ENCODE data around the gene PDE1C.

PDE1C gene

GRCh38 chr7:31938650-31939049, 131.6 kb downstream of the PDE1C start:
- DNase-seq (ENCODE audit: low spot score), result no peak

DNA sequence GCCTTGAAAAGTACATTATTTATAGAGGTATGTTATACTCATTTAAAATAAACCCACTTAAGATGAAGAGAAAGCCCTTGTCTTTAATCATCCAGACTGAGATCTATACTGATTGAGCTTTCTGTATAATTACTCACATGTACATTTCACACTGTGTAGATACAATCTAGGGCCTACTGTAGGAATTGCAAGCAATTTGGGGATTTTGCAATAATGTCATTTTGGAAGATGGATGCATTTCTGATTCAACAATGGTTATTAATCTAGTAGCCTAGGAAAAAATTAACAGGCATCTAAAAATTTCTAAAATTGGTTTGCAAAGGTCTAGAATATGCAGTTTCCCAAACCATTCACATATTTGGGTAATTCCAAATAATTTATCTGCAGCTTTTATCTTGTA, 132.2 kb downstream of the PDE1C start:
- no peak for DNase-seq (ENCODE audit: low spot score)

DNA sequence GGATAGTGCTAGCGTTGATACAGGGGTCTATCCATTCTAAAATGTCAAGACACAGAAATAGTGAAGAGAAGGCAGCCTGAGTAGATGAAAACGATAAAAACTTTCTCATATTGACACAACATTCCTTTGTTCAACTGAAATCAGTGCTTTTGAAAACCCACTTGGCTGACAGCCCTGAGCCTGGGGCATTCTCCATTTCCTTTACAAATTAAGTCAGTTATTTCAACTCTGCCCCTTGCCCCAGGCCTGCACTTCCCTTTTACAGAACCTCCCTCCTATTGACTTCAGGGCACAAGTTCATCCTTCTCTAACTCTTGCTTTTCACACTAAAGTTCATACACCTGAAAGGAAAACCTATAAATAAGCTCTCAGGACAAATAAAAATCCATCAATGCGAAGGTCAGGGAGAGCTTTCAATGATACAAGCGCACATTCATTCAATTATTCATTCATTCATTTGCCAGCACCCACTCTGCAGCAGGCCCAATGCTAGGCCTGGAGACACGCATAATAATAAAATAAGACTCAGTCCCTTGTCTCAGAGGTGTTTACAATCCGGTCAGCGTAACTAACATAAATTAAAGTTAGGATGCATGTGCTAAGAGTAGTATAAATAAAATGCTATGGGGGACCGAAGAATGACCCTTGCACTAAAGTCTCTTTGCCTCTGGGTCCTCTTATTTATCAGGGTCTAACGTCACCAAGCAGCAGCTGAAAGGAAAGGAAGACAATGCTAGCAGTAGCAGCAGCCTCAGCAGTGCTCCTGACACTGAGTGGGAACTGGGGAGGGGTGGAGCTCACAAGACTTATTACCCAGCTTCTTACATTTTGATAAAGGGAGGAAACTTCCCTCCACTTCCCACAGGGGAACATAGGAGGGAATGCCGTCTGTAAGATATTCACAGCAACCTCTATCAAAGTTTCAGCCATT, 134.8 kb downstream of the PDE1C start:
- DNase-seq (ENCODE audit: low spot score), result peak; percentile 26

DNA sequence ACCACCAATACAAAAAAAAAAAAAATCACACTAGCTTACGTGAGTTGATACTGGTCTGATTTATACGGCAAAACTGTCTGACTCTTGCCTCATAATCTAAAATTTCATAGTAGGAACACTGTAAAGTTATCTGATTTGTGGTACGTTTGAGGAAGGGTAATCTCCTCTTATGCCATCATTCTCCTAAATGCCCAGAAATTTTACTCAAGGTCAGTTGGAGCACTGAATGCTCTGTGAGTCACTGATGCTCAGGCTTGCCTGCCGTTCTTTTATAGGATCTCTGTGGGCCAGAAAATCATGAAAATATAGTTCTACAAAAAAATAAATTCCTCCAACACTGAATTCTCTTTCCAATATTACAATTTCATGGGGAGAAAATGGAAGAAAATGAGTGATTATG, 135.7 kb downstream of the PDE1C start:
- DNase-seq (ENCODE audit: low spot score), result no peak

- no peak for DNase-seq (ENCODE audit: low spot score)
These were observed 136.7 kb downstream of the PDE1C start for GRCh38 chr7:31933481-31933880.

DNA sequence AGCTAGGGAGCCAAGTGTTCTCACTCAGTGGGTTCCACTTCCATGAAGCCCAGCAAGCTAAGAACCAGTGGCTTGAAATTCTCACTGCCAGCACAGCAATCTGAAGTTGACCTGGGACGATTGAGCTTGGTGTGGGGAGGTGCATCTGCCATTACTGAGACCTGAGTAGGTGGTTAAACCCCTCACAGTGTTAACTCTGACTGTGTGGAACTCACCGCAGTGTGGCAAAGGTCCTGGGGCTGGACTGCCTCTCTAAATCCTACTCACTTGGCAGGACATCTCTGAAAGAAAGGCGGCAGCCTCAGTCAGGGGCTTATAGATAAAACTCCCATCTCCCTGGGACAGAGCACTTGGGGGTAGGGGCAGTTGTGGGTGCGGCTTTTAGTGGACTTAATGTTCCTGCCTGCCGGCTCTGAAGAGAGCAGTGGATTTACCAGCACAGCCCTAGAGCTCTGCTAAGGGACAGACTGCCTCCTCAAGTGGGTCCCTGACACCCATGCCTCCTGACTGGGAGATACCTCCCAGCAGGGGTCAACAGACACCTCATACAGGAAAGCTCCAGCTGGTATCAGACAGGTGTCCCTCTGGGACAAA, 143.1 kb downstream of the PDE1C start:
- no peak for DNase-seq (ENCODE audit: low spot score)

GRCh38 chr7:31925753-31926454, 144.3 kb downstream of the PDE1C start:
- DNase-seq (ENCODE audit: low spot score), result no peak

- no peak for DNase-seq (ENCODE audit: low spot score)
These were observed 146.0 kb downstream of the PDE1C start for GRCh38 chr7:31924251-31924650.

GRCh38 chr7:31922848-31923247, 147.4 kb downstream of the PDE1C start:
- DNase-seq (ENCODE audit: low spot score), result no peak

- DNase-seq (ENCODE audit: low spot score), result no peak
These were observed 149.2 kb downstream of the PDE1C start for GRCh38 chr7:31921047-31921446.

GRCh38 chr7:31919678-31920369, 150.4 kb downstream of the PDE1C start:
- DNase-seq (ENCODE audit: low spot score), result no peak

DNA sequence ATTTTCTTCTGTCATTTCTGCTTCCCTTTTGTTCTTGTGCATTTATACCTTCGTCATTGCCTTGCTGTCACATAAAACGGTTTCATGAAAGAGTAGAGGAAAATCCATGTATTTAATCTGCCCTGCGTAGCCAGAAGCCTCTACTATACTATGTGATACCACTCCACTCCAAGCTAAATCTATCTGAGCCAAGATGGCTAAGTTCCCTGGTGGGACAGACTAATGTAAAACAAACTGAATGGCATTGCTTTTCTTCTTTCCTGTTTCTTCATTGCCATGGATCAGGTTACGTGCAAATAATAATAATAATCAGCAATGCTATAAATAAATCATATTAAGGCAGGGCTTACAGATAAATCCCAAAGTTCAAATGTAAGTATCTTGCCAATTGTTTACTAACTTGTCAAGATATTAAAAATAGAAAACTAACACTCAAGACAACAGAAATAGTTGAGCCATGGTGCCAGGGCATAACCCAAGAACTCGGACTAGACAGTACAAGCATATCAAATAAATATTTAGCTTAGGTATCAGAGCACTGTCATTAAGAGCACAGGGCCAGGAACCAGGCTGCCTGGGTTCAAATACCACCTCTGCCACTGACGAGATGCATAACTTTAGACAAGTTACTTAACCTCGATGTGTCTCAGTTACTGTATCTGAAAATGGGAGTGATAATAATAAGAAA, 151.4 kb downstream of the PDE1C start:
- no peak for DNase-seq (ENCODE audit: low spot score)

DNA sequence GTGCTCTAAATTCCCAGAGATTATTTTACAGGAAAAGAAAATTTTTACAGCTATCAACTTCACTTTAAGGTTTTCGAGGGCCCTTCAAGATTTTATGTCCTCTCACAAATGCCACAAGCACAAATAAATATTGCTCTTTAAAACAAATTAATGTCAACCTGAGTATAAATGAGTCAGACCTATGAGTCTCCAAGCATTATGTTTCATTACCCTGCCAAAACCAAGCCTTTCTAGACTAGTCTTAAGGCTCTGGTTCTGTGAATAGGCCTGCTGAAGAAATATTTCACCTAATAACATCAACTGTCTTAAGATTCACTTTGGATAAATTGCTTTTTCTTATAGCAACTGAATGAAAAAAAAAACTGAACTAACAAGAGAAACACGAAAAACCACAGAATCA, 153.0 kb downstream of the PDE1C start:
- no peak for DNase-seq (ENCODE audit: low spot score)

DNA sequence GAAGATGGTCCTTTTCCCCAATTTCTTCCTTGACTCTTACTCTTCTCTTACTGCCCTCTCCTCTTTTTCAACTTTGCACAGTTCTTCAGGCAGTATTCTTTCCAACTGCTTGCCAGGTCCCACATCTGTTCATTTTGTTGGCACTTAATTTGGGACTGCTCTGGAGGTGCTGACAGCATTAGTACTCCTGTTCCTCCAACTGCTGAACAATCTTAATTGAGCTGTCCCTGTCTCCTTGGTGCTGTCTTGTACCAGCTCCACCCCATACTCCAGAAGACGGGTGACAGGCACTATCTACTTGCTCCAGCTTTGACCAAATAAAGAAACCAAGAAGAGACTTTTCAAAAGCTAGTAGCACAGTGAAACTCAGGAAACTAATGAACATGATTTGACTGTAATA, 160.0 kb downstream of the PDE1C start:
- DNase-seq (ENCODE audit: low spot score), result no peak

- no peak for DNase-seq (ENCODE audit: low spot score)
These were observed 163.6 kb downstream of the PDE1C start for GRCh38 chr7:31906479-31907171.

GRCh38 chr7:31903962-31904361, 166.2 kb downstream of the PDE1C start:
- DNase-seq (ENCODE audit: low spot score), result no peak

DNA sequence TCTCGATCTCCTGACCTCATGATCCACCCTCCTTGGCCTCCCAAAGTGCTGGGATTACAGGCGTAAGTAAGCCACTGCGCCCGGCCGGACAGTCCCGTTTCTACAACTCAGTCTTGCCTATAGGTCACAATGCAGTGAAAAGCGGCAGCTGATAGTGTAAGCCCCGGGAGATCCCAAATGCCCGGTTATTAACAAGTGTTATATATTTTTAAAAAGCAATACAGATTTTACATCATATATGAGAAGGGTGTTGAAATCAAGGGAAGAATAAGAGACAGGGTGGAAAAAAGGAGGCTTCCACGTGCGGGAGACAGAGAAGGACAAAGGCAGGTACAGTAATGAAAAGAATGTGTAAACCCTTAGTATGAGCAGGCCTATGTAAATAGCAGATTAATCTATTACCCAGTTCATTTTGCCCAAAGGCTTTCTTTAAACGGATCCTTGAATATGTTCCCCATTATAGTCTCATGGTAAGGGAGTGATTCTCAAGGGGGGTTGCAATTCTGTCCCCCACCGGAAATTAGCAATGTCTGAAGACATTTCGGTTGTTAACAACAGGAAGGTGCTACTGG, 170.8 kb downstream of the PDE1C start:
- no peak for DNase-seq (ENCODE audit: low spot score)

- DNase-seq (ENCODE audit: low spot score), result no peak
These were observed 173.3 kb downstream of the PDE1C start for GRCh38 chr7:31896925-31897324.

- no peak for DNase-seq (ENCODE audit: low spot score)
These were observed 175.9 kb downstream of the PDE1C start for GRCh38 chr7:31894308-31894707.

DNA sequence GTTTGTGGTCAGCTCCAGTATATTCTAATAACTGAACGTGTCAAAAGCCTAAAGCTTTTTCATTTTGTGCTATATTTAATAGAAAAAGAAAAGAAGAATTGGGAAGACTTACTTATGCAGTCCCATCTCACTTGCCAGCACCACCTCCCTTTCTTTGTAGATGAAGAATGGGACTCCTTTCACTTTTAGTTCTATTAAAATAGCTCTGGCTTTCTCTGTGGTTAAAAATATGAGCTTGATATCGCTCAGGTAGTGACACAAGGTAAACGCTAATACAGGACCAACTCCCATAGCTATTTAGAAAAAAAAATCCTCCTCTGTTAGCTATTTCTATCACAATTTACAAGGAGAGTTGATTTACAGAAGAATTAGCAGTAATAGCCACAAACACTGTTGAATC, 176.8 kb downstream of the PDE1C start:
- DNase-seq (ENCODE audit: low spot score), result no peak
